Mesenteric fat pad (tissue), 1 donor: ENCODE results near the gene CNTN5. TPM values are rescaled to one million over a fixed set of nuclear protein-coding genes. Genes with fewer than 3 reads are reported as not detected.
"Not testable (repeated sequence)": the region's sequence is repeated elsewhere in the genome, so short reads cannot be mapped to it uniquely, and the experiment has no call there.

ENCODE experiments used
- DNase-seq: peaks from one replicate; pipeline ENCODE4 v3.0.0-alpha.2; 2020; ENCODE audit warnings: low spot score
- long read RNA-seq: library from polyadenylated mRNA; unstranded; transcript quantifications from one replicate; pipeline ENCODE4 v2.0.0, GENCODE V29; 2020
- total RNA-seq: library from RNA; stranded (reverse); fragmentation: NEBNext Ultra II Directional; extraction: Animal tissue kit (Norgen Biotek cat#: 25700); gene quantifications from one replicate; pipeline ENCODE4 v1.2.1, GENCODE V29; 2021
- donor health status: DM: yes; HTN: yes; CAD: no.

The CNTN5 gene
- total RNA-seq: not detected
- long read RNA-seq: 0 reads

DNA sequence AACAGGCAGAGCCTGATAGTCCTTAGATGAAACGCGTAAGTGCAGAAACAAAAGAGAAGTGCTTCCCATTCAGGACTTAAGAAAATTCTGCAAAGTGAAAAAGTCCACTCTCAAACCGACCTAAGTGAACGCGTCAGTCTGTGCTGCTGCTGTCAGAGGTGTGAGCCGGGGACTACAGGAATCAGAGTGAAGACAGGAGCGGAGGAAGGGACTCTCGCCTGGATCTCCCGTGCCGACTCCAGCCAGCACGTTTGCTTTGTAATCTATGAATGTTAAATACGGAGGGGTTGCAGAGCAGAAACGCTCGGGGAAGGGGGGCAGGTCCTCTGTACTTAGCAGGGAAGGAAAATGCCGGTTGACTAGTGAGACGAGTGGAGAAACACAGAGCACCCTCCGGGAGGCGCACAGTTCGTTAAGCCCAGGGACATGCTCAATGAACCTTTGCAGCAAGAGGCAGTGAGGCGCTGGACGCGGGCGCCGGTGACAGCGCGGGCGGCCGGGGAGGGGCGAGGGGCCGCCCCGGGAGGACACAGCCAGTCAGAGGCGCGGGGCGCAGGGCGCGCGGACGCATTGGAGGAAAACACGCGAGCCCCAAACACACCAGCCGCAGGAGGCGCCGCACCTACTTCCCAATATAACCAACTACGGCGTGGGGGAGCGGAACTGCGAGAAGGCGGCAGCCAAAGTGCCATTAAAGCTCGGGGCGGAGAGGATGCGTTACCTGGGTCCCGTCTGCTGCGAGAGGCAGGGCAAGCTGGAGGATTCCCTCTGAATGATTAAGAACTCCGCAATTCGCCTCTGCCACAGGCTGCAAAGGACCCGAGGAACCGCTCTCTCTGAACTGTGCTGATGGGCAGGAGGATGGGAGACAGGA lies at the start of gene CNTN5:
Gene CNTN5 (plus strand): TSS at position 598 of the 874 bp plus-strand sequence.
- no peak for DNase-seq

DNA sequence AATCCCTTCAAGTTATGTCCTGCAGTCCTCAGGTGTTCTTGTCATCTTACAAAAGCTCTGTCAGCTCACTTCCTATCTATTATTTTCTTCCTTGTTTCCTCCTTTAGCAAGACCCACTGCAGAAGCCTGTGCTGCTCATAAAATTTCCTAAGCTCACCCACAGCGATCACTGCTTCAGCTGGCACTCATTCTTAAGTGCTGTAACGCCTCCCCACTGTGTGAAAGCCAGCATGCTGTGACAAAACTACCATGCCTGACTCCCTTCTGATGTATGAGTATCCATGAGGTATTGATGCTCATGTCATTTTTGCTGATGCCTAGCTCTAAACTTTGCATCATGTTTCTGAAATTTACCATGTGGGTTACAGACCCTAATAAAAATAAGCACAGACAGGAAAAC lies 41.5 kb upstream of the CNTN5 start:
- DNase-seq: no peak

DNA sequence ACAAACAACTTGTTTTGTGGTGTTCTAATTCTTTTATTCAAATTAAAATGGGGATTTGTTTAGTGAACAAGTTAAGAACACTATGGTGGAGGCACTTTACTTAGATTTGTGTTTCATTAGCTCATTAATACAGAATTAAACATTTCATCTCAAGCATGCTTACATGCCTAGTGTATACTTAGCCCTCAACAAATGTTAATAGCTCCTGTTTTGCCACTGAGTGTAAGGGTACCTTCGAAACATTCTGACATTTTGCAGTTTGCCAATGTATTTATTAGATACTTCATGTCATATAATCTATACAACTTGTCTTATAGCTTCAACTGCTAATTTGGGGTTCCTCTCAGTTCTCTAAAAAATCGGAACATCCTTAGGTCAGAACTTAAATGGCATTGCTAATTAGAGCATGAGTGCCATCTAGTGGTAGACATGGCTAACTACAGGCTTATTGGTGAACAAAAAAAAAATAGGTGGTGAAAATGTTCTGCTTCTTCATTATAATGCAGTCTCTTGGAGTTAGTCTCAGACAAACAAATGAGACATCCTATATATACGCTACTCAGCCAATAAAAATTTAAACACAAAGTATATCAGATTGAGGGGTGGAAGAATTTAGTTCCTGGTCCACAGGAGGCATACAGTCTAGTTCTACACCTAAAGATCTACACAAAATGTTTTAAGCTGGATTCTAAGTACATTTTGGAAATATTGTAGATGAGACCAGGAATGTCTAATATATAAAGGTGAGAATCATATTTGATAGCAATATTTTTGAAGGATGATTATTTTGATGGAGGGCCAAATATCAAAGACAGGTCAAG lies 4.9 kb upstream of the CNTN5 start:
- DNase-seq: no peak

DNA sequence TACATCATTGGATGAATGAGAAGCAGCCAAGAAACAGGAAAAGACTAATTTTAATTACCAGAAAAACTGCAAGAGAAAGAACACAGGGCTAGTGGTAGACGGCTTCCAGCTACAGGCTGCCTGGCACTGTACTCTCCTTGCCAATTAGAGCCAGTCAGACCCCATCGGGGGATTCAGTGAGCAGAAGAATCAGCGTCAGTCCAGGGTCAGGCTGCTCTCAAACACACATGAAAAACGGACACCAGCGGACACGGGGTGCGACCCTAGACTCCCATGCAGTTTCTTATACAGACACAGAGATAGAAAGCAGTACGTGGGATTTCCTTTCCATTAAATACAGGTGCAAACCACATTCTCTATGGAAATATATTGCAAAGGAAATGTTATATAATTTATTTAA lies 1.1 kb upstream of the CNTN5 start:
- DNase-seq: no peak

DNA sequence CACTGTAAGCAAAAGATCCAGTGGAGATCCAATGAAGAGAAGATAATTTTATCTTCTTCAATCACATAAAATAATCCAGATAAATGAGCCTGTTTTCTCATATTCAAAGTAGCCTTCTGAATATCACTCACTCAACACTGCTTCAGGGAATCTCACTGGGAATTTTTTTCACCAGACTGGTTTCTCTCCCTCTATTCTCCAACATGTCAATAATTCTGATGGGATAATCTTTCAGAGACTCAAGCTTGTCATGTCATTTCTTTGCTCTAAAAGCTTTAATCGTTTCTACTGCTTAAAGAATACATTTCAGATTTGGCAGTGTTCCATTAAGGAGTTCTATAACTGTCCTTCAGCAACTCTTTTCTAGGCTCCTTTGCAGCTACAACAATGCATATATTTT lies 16.3 kb downstream of the CNTN5 start:
- no peak for DNase-seq

DNA sequence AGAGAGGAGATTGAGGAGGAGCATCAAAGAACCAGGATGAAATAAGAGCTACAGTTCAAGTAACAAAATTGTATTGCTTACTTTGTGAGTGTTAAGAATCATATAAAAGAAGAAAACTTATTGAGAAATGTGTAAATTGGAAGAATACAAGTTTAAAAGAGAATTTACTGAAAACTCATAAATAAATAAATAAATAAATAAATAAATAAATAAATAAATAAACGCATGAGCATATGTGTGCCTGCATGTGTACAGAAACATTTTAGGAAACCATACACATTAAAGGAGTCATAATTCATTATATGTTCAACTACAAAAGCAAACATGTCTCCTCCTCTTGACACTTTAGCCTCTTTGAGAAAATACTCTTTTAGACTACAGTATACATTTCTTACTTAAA lies 42.6 kb downstream of the CNTN5 start:
- no peak for DNase-seq

DNA sequence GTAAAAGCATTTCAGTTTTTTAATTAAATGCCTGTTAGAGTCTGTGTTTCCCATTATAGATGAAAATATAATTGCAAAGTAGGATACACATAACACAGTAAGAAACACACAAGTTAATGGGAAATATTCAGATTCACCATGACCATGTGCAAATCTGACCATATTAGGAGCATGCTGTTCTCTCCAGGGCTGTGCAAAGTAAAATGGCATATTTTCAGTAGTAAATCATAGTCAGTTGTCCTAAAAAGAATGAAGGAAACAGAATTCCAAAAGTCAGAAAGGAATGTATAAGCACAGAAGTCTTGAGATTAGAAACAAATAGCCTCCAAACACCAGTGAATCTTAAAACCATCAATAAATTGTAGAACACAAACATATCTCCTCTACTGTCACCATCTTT lies 44.4 kb downstream of the CNTN5 start:
- no peak for DNase-seq

DNA sequence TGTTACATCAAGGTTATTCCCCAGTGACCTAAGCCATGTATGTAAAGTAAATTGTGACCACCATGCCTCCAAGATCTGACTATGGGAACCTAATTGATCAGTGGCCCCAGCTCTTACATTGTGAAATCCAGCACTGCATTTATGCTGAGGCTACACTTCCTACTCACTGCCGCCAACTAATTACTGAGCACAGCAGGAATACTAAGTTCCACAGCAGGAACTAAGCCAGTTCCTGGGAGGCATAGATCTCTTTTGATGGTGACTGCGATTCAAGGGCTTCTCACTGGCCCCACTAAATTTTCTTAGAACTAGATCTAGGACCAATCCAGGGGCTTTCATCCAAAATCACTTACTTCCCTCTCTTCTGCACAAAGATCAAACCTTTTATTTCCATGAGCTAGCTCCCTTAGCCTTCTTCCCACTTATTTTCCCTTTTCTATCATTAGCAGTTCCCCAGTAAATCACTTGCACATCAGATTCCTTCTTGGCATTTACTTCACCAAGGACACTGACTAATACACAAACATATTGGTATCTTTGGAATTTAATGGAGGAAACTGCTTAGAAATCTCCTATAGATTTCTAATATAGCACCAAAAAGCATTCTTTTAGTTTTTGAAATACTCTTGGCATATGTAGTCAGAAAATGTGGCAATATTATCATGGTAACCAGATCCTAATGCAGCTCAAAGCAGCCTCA lies 46.0 kb downstream of the CNTN5 start:
- DNase-seq: no peak

DNA sequence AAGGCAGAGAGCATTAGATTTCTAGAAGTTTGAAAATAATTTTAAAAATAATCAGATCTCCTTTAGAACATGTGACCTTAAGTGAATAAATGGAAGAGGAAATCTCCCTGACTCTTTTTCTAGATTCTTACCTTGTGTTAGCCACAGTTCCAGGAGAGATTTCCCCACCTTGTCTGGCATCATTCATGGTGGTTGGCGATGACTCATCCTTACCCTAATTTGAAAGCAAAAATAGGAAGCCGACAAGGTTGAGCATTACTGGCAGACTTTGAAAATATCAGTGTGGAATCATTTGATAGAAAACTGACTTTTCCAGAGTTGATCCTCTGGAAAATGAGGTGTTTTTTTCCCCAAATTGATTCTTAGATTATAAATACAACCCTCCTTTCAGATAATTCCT lies 48.1 kb downstream of the CNTN5 start:
- DNase-seq: no peak

DNA sequence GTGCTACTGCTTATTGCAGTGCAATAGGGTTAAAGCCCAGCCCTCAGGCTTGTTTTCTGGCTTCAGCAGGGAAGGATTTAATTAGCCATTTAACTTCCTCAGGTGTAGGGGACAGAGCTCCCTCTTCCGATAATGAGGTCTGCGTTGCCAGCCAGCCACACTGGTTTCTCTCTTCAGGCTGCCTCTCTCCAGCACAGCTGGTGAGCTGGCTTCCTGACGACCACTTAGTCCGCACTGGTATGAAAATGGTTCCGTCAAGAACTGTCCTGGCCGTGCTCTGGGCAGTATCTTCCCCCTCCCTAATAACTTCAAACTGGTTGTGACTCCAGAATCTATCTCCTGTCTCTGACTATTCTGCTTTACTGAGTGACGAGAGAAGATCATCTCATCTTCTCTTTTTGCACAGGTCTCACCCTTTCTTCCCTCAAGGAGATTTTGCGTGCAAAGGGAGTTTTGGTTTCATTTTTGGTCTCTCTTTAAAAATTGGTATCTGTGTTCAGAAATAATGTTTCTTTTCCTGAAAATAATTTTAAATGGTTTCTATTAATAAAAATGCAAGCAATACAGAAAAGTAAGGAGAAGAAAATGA lies 49.2 kb downstream of the CNTN5 start:
- no peak for DNase-seq

DNA sequence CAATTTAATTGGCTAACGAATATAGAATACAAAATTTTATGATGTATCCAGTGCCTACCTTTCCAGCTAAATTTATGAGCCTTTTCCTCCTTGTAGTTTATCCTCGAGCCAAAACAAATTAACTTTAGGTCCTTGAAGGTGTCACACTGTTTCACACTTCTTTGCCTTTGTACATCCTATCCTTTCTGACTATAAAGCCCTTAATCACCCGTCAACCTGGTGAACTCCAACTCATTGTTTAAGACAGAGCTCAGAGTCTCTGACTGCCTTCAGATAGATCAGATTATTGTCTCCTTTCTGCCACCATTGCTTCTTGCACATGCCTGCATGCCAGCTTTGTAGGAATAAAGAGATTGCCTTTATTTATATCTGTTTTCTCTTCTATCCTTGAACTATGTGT lies 58.8 kb downstream of the CNTN5 start:
- no peak for DNase-seq

DNA sequence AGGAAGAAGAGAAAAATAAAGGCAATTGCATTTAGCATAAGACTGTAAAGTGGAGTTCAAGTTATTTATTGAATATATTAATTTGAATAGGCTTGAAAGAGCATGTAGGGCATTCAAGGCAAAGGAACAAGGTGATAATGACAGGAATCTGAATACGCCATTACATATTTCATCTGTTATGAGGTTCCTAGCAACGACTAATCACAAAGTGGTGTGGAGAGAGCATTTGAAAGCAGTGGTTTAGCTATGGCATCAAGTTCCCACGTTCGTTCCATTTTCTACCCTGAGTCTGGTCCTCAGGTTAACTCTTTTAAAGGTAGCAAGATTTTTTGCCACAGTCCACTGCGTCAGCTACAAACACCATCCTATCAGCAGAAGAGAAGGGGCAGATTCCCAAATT lies 59.4 kb downstream of the CNTN5 start:
- no peak for DNase-seq

DNA sequence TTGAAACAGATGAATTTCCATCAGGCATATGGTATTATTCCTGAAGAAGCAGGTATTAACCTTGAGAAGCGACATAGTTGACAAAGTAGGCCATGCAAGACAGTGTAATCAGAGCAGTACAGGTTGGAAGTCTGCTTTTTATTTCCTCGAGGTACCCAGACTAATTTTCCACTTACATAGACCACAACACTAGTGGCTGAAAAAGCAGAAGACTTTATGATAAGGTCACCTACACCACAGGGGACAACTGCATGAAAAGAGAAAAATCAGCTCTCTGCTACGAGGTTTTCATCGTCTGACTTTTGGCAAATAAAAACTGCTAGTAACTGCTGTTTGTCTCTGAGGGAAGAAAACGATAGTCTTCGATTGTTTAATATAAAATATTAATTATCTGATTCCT lies 77.5 kb downstream of the CNTN5 start:
- no peak for DNase-seq

DNA sequence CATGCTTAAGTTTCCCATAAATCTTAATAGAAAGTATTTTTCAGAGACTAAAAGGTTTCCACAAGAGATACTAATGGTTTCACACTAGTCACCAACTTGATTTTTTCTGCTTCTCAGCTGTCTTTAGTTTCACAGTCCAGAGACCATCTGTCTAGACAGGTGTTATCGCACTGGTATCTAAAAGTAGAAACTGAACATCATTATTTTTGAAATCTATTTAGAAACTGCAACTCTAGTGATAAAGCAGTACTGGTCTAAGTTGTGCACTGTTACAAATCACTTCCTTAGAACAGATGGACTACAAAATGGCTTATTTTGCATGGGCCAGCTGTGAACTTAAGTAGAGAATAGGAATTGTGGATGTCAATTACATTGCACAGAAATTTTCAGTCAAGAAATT lies 78.0 kb downstream of the CNTN5 start:
- no peak for DNase-seq

DNA sequence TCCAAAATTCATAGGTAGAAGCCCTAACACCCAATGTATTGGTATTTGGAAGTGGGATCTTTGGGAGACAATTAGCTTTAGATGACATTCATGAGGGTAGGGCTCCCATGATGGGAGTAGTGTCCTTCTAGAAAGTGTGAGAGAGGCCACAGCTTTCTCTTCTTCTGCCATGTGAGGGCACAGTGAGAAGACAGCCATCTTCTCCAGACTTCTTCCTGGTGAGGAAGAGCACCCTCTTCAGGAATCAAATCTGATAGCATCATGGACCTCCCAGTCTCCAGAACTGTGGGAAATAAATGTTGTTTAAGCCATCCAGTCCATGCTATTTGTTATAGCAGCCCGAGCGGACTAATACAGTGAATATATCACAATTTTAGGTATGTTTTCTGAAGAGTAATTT lies 96.9 kb downstream of the CNTN5 start:
- DNase-seq: no peak

DNA sequence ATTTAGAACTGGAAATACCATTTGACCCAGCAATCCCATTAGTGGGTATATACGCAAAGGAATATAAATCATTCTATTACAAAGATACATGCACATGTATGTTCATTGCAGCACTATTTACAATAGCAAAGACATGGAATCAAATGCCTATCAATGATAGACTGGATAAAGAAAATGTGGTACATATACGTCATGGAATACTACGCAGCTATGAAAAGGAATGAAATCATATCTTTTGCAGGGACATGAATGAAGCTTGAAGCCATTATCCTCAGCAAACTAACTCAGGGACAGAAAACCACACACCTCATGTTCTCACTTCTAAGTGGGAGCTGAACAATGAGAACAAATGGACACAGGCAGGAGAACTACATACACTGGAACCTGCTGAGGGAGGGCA lies 113.1 kb downstream of the CNTN5 start:
- DNase-seq: not testable (repeated sequence)

DNA sequence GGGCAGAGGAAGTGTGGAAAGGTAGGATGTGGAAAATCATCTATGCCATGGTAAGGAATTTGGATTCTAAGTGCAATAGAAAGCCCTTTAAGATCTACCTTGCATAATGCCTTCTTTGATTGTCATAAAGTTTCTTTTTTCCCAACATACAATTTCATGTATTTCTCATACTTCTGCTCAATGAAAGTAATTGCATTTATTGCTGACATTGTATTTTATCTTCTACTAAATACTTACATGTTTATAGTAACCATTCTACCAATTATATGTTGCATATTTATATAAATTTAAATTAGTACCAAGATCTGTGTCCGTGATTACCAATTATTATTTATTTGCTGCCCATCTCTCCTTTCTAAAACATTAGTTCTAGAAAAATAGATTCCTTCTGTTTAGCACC lies 114.8 kb downstream of the CNTN5 start:
- DNase-seq: no peak

DNA sequence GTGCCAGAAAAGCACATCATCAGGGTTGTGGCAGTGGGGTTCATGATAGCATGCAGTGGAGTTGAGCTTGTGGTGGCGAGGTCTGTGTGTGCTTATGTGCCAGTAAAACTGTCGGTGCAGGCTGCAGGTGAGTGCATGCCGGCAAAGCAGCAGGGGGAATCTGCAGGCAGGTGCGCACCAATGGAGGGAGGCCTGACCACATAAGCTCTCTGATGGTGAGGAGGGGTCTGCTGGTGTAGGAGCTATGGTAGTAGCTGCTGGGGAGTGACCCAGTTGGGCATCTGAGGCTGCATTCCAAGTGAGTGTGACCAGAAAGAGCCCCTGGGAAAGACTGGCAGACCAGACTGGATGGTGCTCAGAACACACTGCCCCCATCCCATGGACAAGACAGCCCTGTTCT lies 121.5 kb downstream of the CNTN5 start:
- DNase-seq: no peak

DNA sequence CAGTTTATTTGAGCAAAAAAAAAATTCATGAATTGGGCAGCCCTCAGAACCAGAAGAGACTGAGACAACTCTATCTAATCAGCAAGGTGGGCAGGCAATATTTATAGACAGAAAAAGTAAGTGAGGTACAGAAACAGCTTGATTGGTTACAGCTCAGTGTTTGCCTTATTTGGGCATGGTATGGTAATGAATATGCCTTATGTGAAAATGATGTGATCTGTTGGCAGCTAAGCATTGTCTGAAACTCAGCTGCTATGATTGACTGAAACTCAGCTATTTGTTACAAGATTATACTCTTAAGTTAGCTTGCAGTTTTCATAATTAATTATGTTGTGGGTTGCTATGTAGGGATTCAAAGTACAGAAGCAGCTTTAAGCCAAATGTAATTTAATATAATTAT lies 127.6 kb downstream of the CNTN5 start:
- no peak for DNase-seq

DNA sequence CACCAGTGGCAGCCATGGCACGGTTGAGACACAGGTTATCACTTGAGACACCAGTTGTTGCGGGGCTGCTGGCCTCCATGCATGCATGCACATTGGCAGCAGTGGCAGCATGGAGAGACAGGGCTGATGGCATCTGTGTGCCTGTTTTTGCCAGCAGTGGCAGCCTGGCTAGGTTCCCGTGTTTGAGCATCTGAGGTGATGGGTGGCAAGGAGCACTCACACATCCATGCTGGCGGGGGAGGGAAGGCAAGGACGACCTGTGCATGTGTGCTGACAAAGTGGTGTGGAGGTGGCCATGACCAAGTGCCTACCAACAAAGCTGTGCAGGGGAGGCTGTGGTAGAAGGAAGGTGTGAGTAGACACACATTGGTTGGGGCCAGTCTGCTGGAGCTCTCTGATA lies 133.5 kb downstream of the CNTN5 start:
- DNase-seq: no peak

DNA sequence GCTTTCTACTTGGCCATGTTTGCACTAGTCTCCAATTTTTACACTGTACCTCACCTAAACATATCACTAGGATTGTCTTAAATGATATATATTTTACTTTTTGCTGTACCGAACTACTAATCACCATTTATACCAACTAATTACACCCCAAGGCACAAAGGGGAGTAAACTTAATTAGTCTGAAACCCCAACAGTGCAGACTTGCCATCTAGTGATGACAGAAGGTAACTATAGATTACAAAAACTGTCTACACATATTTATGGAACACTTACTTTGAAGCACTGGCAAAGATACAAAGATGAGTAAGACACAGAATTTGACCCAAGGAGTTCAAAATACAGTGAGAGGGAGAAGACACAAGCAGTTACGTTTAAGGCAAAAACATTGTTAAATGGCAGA lies 139.7 kb downstream of the CNTN5 start:
- no peak for DNase-seq

DNA sequence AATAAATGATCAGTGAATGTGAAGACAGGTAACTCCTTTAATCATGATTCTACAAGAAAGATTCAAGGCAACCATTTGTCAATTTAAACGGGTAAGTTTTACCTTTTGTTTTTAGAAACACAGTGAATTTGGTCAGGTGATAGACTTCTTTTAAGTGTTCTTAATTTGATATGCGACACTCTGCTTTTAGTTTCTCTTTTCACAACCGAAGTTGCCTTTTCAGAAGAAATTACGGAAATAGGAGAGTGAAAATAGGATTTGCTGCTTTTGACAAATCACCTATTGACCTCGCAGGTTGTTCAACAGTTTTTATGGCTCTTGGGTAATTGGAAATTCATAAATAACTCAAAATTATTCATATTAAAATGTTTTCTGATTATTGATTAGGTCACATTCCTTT lies 142.1 kb downstream of the CNTN5 start:
- no peak for DNase-seq
